ENCODE measurements around the gene GPR37. TPM values are rescaled to one million over a fixed set of nuclear protein-coding genes. Genes with fewer than 3 reads are reported as not detected.
A peak's percentile ranks its signal among the peaks of the same experiment; 100 is the strongest.

GPR37 gene
- total and polyA plus RNA-seq, 2 donors (not counting 1 experiment from before 2014, with no cell fraction given) = 12.6 to 20.6 TPM

- DNase-seq (ENCODE audit: low read depth in 2 of 2) = no peak
- Histone ChIP-seq H3K36me3 (ENCODE audit: control insufficient read depth, insufficient read depth, low read length) (no peaks in the 10 kb centered on the region), H3K9me3 (ENCODE audit: control insufficient read depth, insufficient read depth, low read depth, low read length) (no peaks in the 10 kb centered on the region), H3K27me3 (ENCODE audit: control insufficient read depth, insufficient read depth, low read length) (no peaks in the 10 kb centered on the region), H3K9ac (ENCODE audit: insufficient read depth, low read length) (no peak overlapping the region), H3K4me2 (ENCODE audit: extremely low read depth, insufficient read depth, low read length) (no peak overlapping the region), H3K4me1 (ENCODE audit: control insufficient read depth, extremely low read depth, insufficient read depth, low read length) (no peaks in the 10 kb centered on the region), H3K4me3 (replicated peaks in 1 of 4; ENCODE audit: control extremely low read depth in 1 of 4, insufficient read depth in 1 of 4, low read depth in 3 of 4, low read length in 4 of 4) (no peak overlapping the region), H2AFZ (ENCODE audit: low read length) (peak overlapping the region; percentile 22), H3K79me2 (ENCODE audit: control insufficient read depth, insufficient read depth, low read length) (no peaks in the 10 kb centered on the region), H3K27ac (ENCODE audit: insufficient read depth, low read length) (no peak overlapping the region), H4K20me1 (ENCODE audit: control insufficient read depth, extremely low read depth, insufficient read depth, low read length) (no peaks in the 10 kb centered on the region)
- TF ChIP-seq CTCF (conservative IDR thresholded peaks at IDR 0.05 in 1 of 2, IDR thresholded peaks at IDR 0.05 in 1 of 2; ENCODE audit: low read depth in 1 of 2, low read length in 2 of 2) (no peak), EZH2 (IDR thresholded peaks at IDR 0.05; ENCODE audit: low read length, missing control alignments) (no peak)
Observed at GRCh38 chr7:124728610-124729009, 37.0 kb downstream of the GPR37 start.

- H2AFZ ChIP-seq (ENCODE audit: low read length) = no peak overlapping the region
- H3K4me2 ChIP-seq (ENCODE audit: extremely low read depth, insufficient read depth, low read length) = no peak overlapping the region
- no peak overlapping the region for H3K27ac ChIP-seq (ENCODE audit: insufficient read depth, low read length)
- no peak for DNase-seq (ENCODE audit: low read depth in 2 of 2)
- H3K4me1 ChIP-seq (ENCODE audit: control insufficient read depth, extremely low read depth, insufficient read depth, low read length) = peaks cover 2% of the 10 kb centered on the region
- H3K36me3 ChIP-seq (ENCODE audit: control insufficient read depth, insufficient read depth, low read length) = no peaks in the 10 kb centered on the region
- H3K9ac ChIP-seq (ENCODE audit: insufficient read depth, low read length) = no peak overlapping the region
- no peak for TF ChIP-seq CTCF (conservative IDR thresholded peaks at IDR 0.05 in 1 of 2, IDR thresholded peaks at IDR 0.05 in 1 of 2; ENCODE audit: low read depth in 1 of 2, low read length in 2 of 2)
- TF ChIP-seq EZH2 (IDR thresholded peaks at IDR 0.05; ENCODE audit: low read length, missing control alignments) = no peak
- no peaks in the 10 kb centered on the region for H3K27me3 ChIP-seq (ENCODE audit: control insufficient read depth, insufficient read depth, low read length)
- no peaks in the 10 kb centered on the region for H3K79me2 ChIP-seq (ENCODE audit: control insufficient read depth, insufficient read depth, low read length)
- no peaks in the 10 kb centered on the region for H4K20me1 ChIP-seq (ENCODE audit: control insufficient read depth, extremely low read depth, insufficient read depth, low read length)
- H3K4me3 ChIP-seq (replicated peaks in 1 of 4; ENCODE audit: control extremely low read depth in 1 of 4, insufficient read depth in 1 of 4, low read depth in 3 of 4, low read length in 4 of 4) = no peak overlapping the region
- H3K9me3 ChIP-seq (ENCODE audit: control insufficient read depth, insufficient read depth, low read depth, low read length) = no peaks in the 10 kb centered on the region
Observed at GRCh38 chr7:124724507-124725192, 40.9 kb downstream of the GPR37 start.

GRCh38 chr7:124724079-124724478 lies 41.5 kb downstream of the GPR37 start:
- no peaks in the 10 kb centered on the region for H3K9me3 ChIP-seq (ENCODE audit: control insufficient read depth, insufficient read depth, low read depth, low read length)
- H3K36me3 ChIP-seq (ENCODE audit: control insufficient read depth, insufficient read depth, low read length) = no peaks in the 10 kb centered on the region
- H3K4me3 ChIP-seq (replicated peaks in 1 of 4; ENCODE audit: control extremely low read depth in 1 of 4, insufficient read depth in 1 of 4, low read depth in 3 of 4, low read length in 4 of 4) = no peak overlapping the region
- no peak for DNase-seq (ENCODE audit: low read depth in 2 of 2)
- H4K20me1 ChIP-seq (ENCODE audit: control insufficient read depth, extremely low read depth, insufficient read depth, low read length) = no peaks in the 10 kb centered on the region
- no peak overlapping the region for H3K27ac ChIP-seq (ENCODE audit: insufficient read depth, low read length)
- H3K9ac ChIP-seq (ENCODE audit: insufficient read depth, low read length) = no peak overlapping the region
- H3K27me3 ChIP-seq (ENCODE audit: control insufficient read depth, insufficient read depth, low read length) = no peaks in the 10 kb centered on the region
- H2AFZ ChIP-seq (ENCODE audit: low read length) = no peak overlapping the region
- peaks cover 2% of the 10 kb centered on the region for H3K4me1 ChIP-seq (ENCODE audit: control insufficient read depth, extremely low read depth, insufficient read depth, low read length)
- no peak for TF ChIP-seq EZH2 (IDR thresholded peaks at IDR 0.05; ENCODE audit: low read length, missing control alignments)
- no peak for TF ChIP-seq CTCF (conservative IDR thresholded peaks at IDR 0.05 in 1 of 2, IDR thresholded peaks at IDR 0.05 in 1 of 2; ENCODE audit: low read depth in 1 of 2, low read length in 2 of 2)
- H3K4me2 ChIP-seq (ENCODE audit: extremely low read depth, insufficient read depth, low read length) = no peak overlapping the region
- no peaks in the 10 kb centered on the region for H3K79me2 ChIP-seq (ENCODE audit: control insufficient read depth, insufficient read depth, low read length)

Measured in fibroblast of lung (primary cell).